Measurements from ENCODE around the gene CAMK2G.

GRCh38 chr10:73813333-73813732, 61.0 kb downstream of the CAMK2G start:
- TF ChIP-seq, protein P1, sequence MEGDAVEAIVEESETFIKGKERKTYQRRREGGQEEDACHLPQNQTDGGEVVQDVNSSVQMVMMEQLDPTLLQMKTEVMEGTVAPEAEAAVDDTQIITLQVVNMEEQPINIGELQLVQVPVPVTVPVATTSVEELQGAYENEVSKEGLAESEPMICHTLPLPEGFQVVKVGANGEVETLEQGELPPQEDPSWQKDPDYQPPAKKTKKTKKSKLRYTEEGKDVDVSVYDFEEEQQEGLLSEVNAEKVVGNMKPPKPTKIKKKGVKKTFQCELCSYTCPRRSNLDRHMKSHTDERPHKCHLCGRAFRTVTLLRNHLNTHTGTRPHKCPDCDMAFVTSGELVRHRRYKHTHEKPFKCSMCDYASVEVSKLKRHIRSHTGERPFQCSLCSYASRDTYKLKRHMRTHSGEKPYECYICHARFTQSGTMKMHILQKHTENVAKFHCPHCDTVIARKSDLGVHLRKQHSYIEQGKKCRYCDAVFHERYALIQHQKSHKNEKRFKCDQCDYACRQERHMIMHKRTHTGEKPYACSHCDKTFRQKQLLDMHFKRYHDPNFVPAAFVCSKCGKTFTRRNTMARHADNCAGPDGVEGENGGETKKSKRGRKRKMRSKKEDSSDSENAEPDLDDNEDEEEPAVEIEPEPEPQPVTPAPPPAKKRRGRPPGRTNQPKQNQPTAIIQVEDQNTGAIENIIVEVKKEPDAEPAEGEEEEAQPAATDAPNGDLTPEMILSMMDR (IDR thresholded peaks at IDR 0.05) = no peak
- TF ChIP-seq POLR2A (IDR thresholded peaks at IDR 0.05) = no peak

Measured in heart left ventricle (tissue), 13 donors.